Endothelial cell of umbilical vein (primary cell): ENCODE measurements around the gene METTL16.
"Not testable (repeated sequence)": the region's sequence is repeated elsewhere in the genome, so short reads cannot be mapped to it uniquely, and the experiment has no call there.

Experiments used
- CTCF ChIP-seq, 2 donors: IDR thresholded peaks; 1 replicate in 1 of 2; 2 replicates in 1 of 2; pipeline ENCODE4 v1.5.1; 2011; ENCODE audit warnings: low read length in 2 of 2, mild to moderate bottlenecking in 2 of 2, moderate library complexity in 2 of 2, control low read depth in 1 of 2, inconsistent platforms in 1 of 2, low read depth in 1 of 2; ENCODE audit not compliant: insufficient read depth in 1 of 2; ENCODE audit errors: extremely low read depth in 1 of 2
- EZH2 ChIP-seq: IDR thresholded peaks from 2 replicates; pipeline ENCODE4 v1.6.1; 2012; ENCODE audit warnings: borderline replicate concordance, low read depth, mild to moderate bottlenecking, moderate library complexity, low read length, inconsistent platforms; ENCODE audit not compliant: severe bottlenecking
- FOS ChIP-seq: IDR thresholded peaks from 2 replicates; pipeline ENCODE4 v1.6.1; 2011; ENCODE audit warnings: mild to moderate bottlenecking, low read length, moderate library complexity, borderline replicate concordance; ENCODE audit not compliant: insufficient read depth
- GATA2 ChIP-seq: IDR thresholded peaks from 2 replicates; pipeline ENCODE4 v1.7.0; 2011; ENCODE audit warnings: low read depth, mild to moderate bottlenecking, moderate library complexity, mixed read lengths, low read length; ENCODE audit not compliant: insufficient read length, insufficient read depth
- MYC ChIP-seq: IDR thresholded peaks from one replicate; pipeline ENCODE4 v1.6.1; 2011; ENCODE audit warnings: mild to moderate bottlenecking, low read depth, low read length
- POLR2A ChIP-seq: IDR thresholded peaks from 2 replicates; pipeline ENCODE4 v1.6.1; 2012; ENCODE audit warnings: low read depth, mild to moderate bottlenecking, control low read depth, low read length
- POLR2AphosphoS5 ChIP-seq: IDR thresholded peaks from 2 replicates; pipeline ENCODE4 v1.6.1; 2012; ENCODE audit warnings: low read depth, mild to moderate bottlenecking, control low read depth, low read length, moderate library complexity; ENCODE audit not compliant: insufficient read depth
- TF ChIP-seq, protein P1 (sequence below): IDR thresholded peaks from 2 replicates; pipeline ENCODE4 v1.6.1; 2011; ENCODE audit not compliant: insufficient read depth, insufficient read length

- TF ChIP-seq CTCF (IDR thresholded peaks at IDR 0.05; ENCODE audit: extremely low read depth in 1 of 2, insufficient read depth in 1 of 2, low read depth in 1 of 2, low read length in 2 of 2); POLR2AphosphoS5; POLR2A; FOS; MYC; GATA2; EZH2: not testable (repeated sequence)
- TF ChIP-seq, protein P1, sequence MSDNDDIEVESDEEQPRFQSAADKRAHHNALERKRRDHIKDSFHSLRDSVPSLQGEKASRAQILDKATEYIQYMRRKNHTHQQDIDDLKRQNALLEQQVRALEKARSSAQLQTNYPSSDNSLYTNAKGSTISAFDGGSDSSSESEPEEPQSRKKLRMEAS, result not testable (repeated sequence)
Measured at GRCh38 chr17:2537579-2537978, 25.9 kb upstream of the METTL16 start.
